H1 (cell line): ENCODE results near the gene CCNI. TPM values are rescaled to one million over a fixed set of nuclear protein-coding genes. Genes with fewer than 3 reads are reported as not detected.

Experiments used
- CTCF ChIA-PET: fragments of 300-600 bp; sonication (Branson Sonifier 250); formaldehyde crosslinking; loops from one replicate; lab custom pipeline; 2021; ENCODE audit not compliant: partially characterized antibody; lab: Charles Lee
- POLR2A ChIA-PET: fragments of 300-600 bp; sonication (Branson Sonifier 250); formaldehyde crosslinking; loops from one replicate; lab custom pipeline; 2021; ENCODE audit warnings: inconsistent platforms; ENCODE audit not compliant: partially characterized antibody; lab: Charles Lee
- DNase-seq, 2 experiments: peaks; one replicate each; pipeline versions ENCODE4 v3.0.0 to v3.0.0-alpha.2; 2010 to 2022; ENCODE audit warnings: low spot score in 2 of 2, low read depth in 1 of 2, mixed read lengths in 1 of 2
- FAIRE-seq: peaks from 2 replicates; lab custom pipeline; 2011; peaks lifted over from hg19 to GRCh38; lab: Jason Lieb, UNC
- H2AFZ ChIP-seq: 2 replicates; pipeline ENCODE4 v1.8.1; 2012; ENCODE audit warnings: low read length, inconsistent platforms
- H2AK5ac ChIP-seq: 2 replicates; pipeline ENCODE4 v1.6.1; 2013; ENCODE audit warnings: low read depth, low read length
- H2BK120ac ChIP-seq: replicated peaks from 2 replicates; pipeline ENCODE3; 2013; ENCODE audit warnings: low read depth, low read length, inconsistent platforms
- H2BK12ac ChIP-seq: 2 replicates; pipeline ENCODE4 v1.6.1; 2013; ENCODE audit warnings: low read depth, low read length
- H2BK15ac ChIP-seq: 2 replicates; pipeline ENCODE4 v1.6.1; 2013; ENCODE audit warnings: low read length
- H2BK20ac ChIP-seq: 2 replicates; pipeline ENCODE4 v1.6.1; 2013; ENCODE audit warnings: low read length
- H2BK5ac ChIP-seq: 2 replicates; pipeline ENCODE4 v1.6.1; 2013; ENCODE audit warnings: low read depth, low read length
- H3K14ac ChIP-seq: 2 replicates; pipeline ENCODE4 v1.6.1; 2013; ENCODE audit warnings: inconsistent platforms; ENCODE audit not compliant: insufficient read length
- H3K18ac ChIP-seq: 2 replicates; pipeline ENCODE4 v1.6.1; 2013; ENCODE audit warnings: low read length; ENCODE audit errors: extremely low read depth
- H3K23ac ChIP-seq: 2 replicates; pipeline ENCODE4 v1.6.1; 2013; ENCODE audit warnings: inconsistent platforms; ENCODE audit not compliant: insufficient read length
- H3K23me2 ChIP-seq: 2 replicates; pipeline ENCODE4 v1.6.1; 2013; ENCODE audit warnings: low read depth, low read length
- H3K27ac ChIP-seq: 2 replicates; pipeline ENCODE4 v1.6.1; 2011; ENCODE audit warnings: low read depth, low read length, inconsistent platforms
- H3K27me3 ChIP-seq, 4 experiments: replicated peaks in 1 of 4; 1 replicate in 1 of 4; 2 replicates in 3 of 4; pipeline versions ENCODE4 v1.6.1 to v1.8.1; 2011 to 2013; ENCODE audit warnings: low read length in 3 of 4, mild to moderate bottlenecking in 3 of 4, inconsistent platforms in 2 of 4, mixed read lengths in 2 of 4, moderate library complexity in 1 of 4; ENCODE audit not compliant: control insufficient read depth in 3 of 4, insufficient read depth in 3 of 4; ENCODE audit errors: extremely low read depth in 1 of 4
- H3K36me3 ChIP-seq, 4 experiments: 2 replicates each; pipeline versions ENCODE4 v1.6.1 to v1.8.1; 2011 to 2013; ENCODE audit warnings: mild to moderate bottlenecking in 4 of 4, low read length in 3 of 4, moderate library complexity in 2 of 4, control low read depth in 1 of 4, inconsistent platforms in 1 of 4; ENCODE audit not compliant: insufficient read depth in 4 of 4, control insufficient read depth in 2 of 4
- H3K4ac ChIP-seq: replicated peaks from 2 replicates; pipeline ENCODE3; 2013; ENCODE audit warnings: low read length, low read depth, mixed read lengths, inconsistent platforms; ENCODE audit not compliant: insufficient read length
- H3K4me1 ChIP-seq, 4 experiments: replicated peaks in 1 of 4; 1 replicate in 1 of 4; 2 replicates in 3 of 4; pipeline versions ENCODE4 v1.6.1 to v1.8.1; 2011 to 2013; ENCODE audit warnings: low read length in 3 of 4, inconsistent platforms in 2 of 4, mixed read lengths in 1 of 4; ENCODE audit not compliant: insufficient read depth in 4 of 4, control insufficient read depth in 3 of 4
- H3K4me2 ChIP-seq, 2 experiments: 2 replicates each; pipeline versions ENCODE4 v1.6.1 to v1.8.1; 2011 to 2013; ENCODE audit warnings: low read depth in 2 of 2, low read length in 2 of 2, control low read depth in 1 of 2, inconsistent platforms in 1 of 2, mild to moderate bottlenecking in 1 of 2; ENCODE audit not compliant: insufficient read depth in 1 of 2
- H3K4me3 ChIP-seq, 4 experiments: fragments of 200-600, 300-600 bp in 1 of 4; sonication (generic), shearing (Covaris generic), sonication (Bioruptor Twin) in 1 of 4; 2 replicates each; pipeline versions ENCODE4 v1.5.1 to v1.8.1; 2011 to 2016; ENCODE audit warnings: low read length in 4 of 4, low read depth in 3 of 4, control low read depth in 2 of 4, inconsistent platforms in 2 of 4, mild to moderate bottlenecking in 2 of 4, mixed read lengths in 1 of 4, moderate library complexity in 1 of 4; ENCODE audit not compliant: insufficient read depth in 2 of 4; ENCODE audit errors: extremely low read depth in 1 of 4
- H3K56ac ChIP-seq: replicated peaks from 2 replicates; pipeline ENCODE3; 2013; ENCODE audit warnings: low read depth, mild to moderate bottlenecking, mixed read lengths, low read length, inconsistent platforms; ENCODE audit not compliant: insufficient read length
- H3K79me1 ChIP-seq: 2 replicates; pipeline ENCODE4 v1.6.1; 2013; ENCODE audit warnings: low read depth, low read length, control low read depth
- H3K79me2 ChIP-seq, 2 experiments: 2 replicates each; pipeline versions ENCODE4 v1.6.1 to v1.8.1; 2012 to 2013; ENCODE audit warnings: low read length in 2 of 2, mild to moderate bottlenecking in 2 of 2, inconsistent platforms in 1 of 2; ENCODE audit not compliant: insufficient read depth in 2 of 2, control insufficient read depth in 1 of 2
- H3K9ac ChIP-seq, 4 experiments: replicated peaks in 1 of 4; 1 replicate in 1 of 4; 2 replicates in 3 of 4; pipeline versions ENCODE4 v1.6.1 to v1.8.1; 2011 to 2013; ENCODE audit warnings: low read depth in 3 of 4, low read length in 3 of 4, control low read depth in 2 of 4, mild to moderate bottlenecking in 2 of 4, moderate library complexity in 2 of 4, inconsistent platforms in 1 of 4; ENCODE audit errors: extremely low read depth in 1 of 4
- H3K9me3 ChIP-seq, 2 experiments: 2 replicates each; pipeline versions ENCODE4 v1.6.1 to v1.8.1; 2012 to 2013; ENCODE audit warnings: mild to moderate bottlenecking in 2 of 2, moderate library complexity in 2 of 2, control low read depth in 1 of 2, inconsistent platforms in 1 of 2, low read depth in 1 of 2, low read length in 1 of 2, mixed read lengths in 1 of 2; ENCODE audit not compliant: insufficient read depth in 2 of 2
- H4K20me1 ChIP-seq, 2 experiments: replicated peaks in 1 of 2; 2 replicates each; pipeline versions ENCODE3 to v1.8.1; 2011 to 2013; ENCODE audit warnings: inconsistent platforms in 2 of 2, low read length in 2 of 2, mild to moderate bottlenecking in 1 of 2; ENCODE audit not compliant: insufficient read depth in 2 of 2, control insufficient read depth in 1 of 2
- H4K5ac ChIP-seq: 2 replicates; pipeline ENCODE4 v1.6.1; 2013; ENCODE audit warnings: low read length, low read depth, mixed read lengths, inconsistent platforms; ENCODE audit not compliant: insufficient read length
- H4K8ac ChIP-seq: 2 replicates; pipeline ENCODE4 v1.8.0; 2013; ENCODE audit warnings: mild to moderate bottlenecking, moderate library complexity, low read length, inconsistent platforms; ENCODE audit not compliant: insufficient read depth; ENCODE audit errors: extremely low read depth
- H4K91ac ChIP-seq: replicated peaks from 2 replicates; pipeline ENCODE3; 2013; ENCODE audit warnings: low read length, mixed read lengths, inconsistent platforms; ENCODE audit not compliant: insufficient read length
- PHF8 ChIP-seq: fragments of 200-600 bp; sonication (generic); conservative IDR thresholded peaks from 2 replicates; pipeline ENCODE4 v1.7.1; 2012; ENCODE audit warnings: low read depth, mild to moderate bottlenecking, inconsistent platforms, low read length, moderate library complexity
- WGBS, 2 experiments: shearing (Covaris generic) in 1 of 2; methylation state at CpG; one replicate each; pipeline versions ENCODE4 v1.1.6 to v1.1.7; 2013 to 2015; ENCODE audit warnings: low lambda C conversion rate in 2 of 2, mixed read lengths in 2 of 2, inconsistent platforms in 1 of 2, low coverage in 1 of 2, missing lambda C conversion rate in 1 of 2; ENCODE audit not compliant: insufficient replicate concordance in 2 of 2, insufficient coverage in 1 of 2, insufficient read length in 1 of 2; ENCODE audit errors: extremely low coverage in 1 of 2, missing lambda C conversion rate in 1 of 2; 5-methylcytosine and 5-hydroxymethylcytosine counted together
- polyA plus RNA-seq, 7 experiments: library from polyadenylated mRNA; depleted of rRNA in 3 of 7; stranded (reverse) in 5 of 7; unstranded in 2 of 7; fragments of >200 nt in 5 of 7; fragments of 200-250 nt in 2 of 7; gene quantifications; 1 replicate in 5 of 7; 2 replicates in 1 of 7; 4 replicates in 1 of 7; pipeline versions ENCODE4 v1.2.1 to v1.2.3, GENCODE V29; 2011 to 2013; ENCODE audit warnings: missing spikeins in 2 of 7, mixed read lengths in 2 of 7
- total RNA-seq: library from RNA; stranded (reverse); fragmentation: NEBNext Ultra II Directional; extraction: Animal tissue kit (Norgen Biotek cat#: 25700); gene quantifications from 2 replicates; pipeline ENCODE4 v1.2.1, GENCODE V29; 2021
- TF ChIP-seq, protein P1 (sequence below), 3 experiments: IDR thresholded peaks; 1 replicate in 2 of 3; 2 replicates in 1 of 3; pipeline versions ENCODE4 v1.5.1 to v1.6.1; 2011; ENCODE audit warnings: low read length in 3 of 3, mild to moderate bottlenecking in 3 of 3, inconsistent platforms in 2 of 3, low read depth in 1 of 3, moderate library complexity in 1 of 3; ENCODE audit not compliant: insufficient read depth in 1 of 3; ENCODE audit errors: control extremely low read depth in 1 of 3

Gene CCNI
- total and polyA plus RNA-seq, 2 of the 8 experiments (the other 6 are each of a cell fraction or from before 2014, with no cell fraction given) = 97.8 to 234 TPM

DNA sequence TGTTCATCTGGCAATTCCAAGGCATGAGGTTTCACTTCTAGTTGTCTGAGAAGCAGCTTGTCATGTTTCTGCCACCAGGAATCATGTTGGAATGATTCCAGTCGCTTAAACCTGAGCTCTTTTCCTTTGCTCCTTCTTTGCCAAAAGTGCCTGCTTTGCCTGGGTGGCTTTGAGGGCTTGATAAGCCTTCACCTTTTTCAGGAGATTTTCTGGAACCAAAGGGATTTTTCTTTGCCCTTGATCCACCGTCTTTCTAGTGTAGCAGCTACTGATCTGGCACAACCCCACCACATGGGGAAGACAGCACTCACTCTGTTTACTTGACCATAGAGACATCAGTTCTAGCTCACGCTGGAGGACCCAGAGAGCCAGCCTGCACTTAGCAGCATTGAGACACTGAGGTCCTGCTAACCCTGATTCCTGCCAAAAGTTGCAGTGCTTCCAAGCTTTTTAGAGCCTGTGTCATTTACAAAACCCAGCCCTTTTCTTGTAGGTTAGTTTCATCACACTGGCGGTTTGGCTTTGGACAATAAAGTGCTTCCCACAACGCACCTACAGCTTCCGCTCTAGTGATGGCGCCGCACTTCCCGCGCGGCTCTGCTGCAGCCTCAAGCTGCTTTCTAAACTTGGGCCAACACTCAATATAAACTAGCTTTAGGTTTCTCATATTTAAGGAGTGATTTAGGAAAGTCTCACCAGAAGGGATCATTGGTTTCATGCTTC, 7.3 kb upstream of the CCNI start:
- CTCF ChIA-PET = interaction anchor here (1.0 to 8.2 kb wide), 14 partner anchors 10 to 121 kb away, joined by 3 to 73 read pairs (median 5); no protein-coding TSS in a partner anchor
- no peaks in the 10 kb centered on the region for H4K20me1 ChIP-seq
- H3K18ac ChIP-seq = no peak overlapping the region

More for the DNA sequence above, 7.3 kb upstream of the CCNI start:
- no peak overlapping the region for H3K4me3 ChIP-seq
- H4K5ac ChIP-seq = no peak overlapping the region
- no peak overlapping the region for H4K91ac ChIP-seq
- POLR2A ChIA-PET = interaction anchor here (0.7 to 2.2 kb wide), 3 partner anchors 9 to 74 kb away, joined by 3 to 6 read pairs (median 3); partner anchors contain the start of gene CCNG2
- no peaks in the 10 kb centered on the region for H3K9me3 ChIP-seq
- no peak for DNase-seq
- no peak overlapping the region for H3K56ac ChIP-seq
- no peak overlapping the region for H2BK20ac ChIP-seq
- no peaks in the 10 kb centered on the region; the same call in 1 of the 2 replicates for H3K79me1 ChIP-seq
- 88% methylated on average over 10 of the region's 11 CpGs; no CpG with 5 or more reads in 1 of the 2 experiments for WGBS, 2 experiments
- H3K23ac ChIP-seq = no peak overlapping the region
- no peak overlapping the region for H3K9ac ChIP-seq
- H3K27ac ChIP-seq = no peak overlapping the region
- no peak overlapping the region for H2BK12ac ChIP-seq
- no peaks in the 10 kb centered on the region for H3K23me2 ChIP-seq
- no peak overlapping the region for H3K14ac ChIP-seq
- no peak overlapping the region for H2AFZ ChIP-seq
- H3K79me2 ChIP-seq = no peaks in the 10 kb centered on the region
- no peak overlapping the region for H2BK15ac ChIP-seq
- no peak for FAIRE-seq
- no peak overlapping the region for H2BK5ac ChIP-seq
- H3K36me3 ChIP-seq = no peaks in the 10 kb centered on the region
- H3K4ac ChIP-seq = no peak overlapping the region
- H3K4me2 ChIP-seq = no peak overlapping the region
- no peaks in the 10 kb centered on the region for H3K4me1 ChIP-seq
- H3K27me3 ChIP-seq = no peaks in the 10 kb centered on the region
- no peak overlapping the region for H2BK120ac ChIP-seq
- H2AK5ac ChIP-seq = no peak overlapping the region
- no peak overlapping the region for H4K8ac ChIP-seq
- TF ChIP-seq PHF8 = no peak
- TF ChIP-seq, protein P1, sequence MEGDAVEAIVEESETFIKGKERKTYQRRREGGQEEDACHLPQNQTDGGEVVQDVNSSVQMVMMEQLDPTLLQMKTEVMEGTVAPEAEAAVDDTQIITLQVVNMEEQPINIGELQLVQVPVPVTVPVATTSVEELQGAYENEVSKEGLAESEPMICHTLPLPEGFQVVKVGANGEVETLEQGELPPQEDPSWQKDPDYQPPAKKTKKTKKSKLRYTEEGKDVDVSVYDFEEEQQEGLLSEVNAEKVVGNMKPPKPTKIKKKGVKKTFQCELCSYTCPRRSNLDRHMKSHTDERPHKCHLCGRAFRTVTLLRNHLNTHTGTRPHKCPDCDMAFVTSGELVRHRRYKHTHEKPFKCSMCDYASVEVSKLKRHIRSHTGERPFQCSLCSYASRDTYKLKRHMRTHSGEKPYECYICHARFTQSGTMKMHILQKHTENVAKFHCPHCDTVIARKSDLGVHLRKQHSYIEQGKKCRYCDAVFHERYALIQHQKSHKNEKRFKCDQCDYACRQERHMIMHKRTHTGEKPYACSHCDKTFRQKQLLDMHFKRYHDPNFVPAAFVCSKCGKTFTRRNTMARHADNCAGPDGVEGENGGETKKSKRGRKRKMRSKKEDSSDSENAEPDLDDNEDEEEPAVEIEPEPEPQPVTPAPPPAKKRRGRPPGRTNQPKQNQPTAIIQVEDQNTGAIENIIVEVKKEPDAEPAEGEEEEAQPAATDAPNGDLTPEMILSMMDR (IDR thresholded peaks at IDR 0.05; ENCODE audit: control extremely low read depth in 1 of 3, insufficient read depth in 1 of 3, low read depth in 1 of 3, low read length in 3 of 3) = peak; percentile 16 to 38 (median 25); a peak in 3 of 4 replicates
